ENCODE data around the gene PRM3. TPM values are rescaled to one million over a fixed set of nuclear protein-coding genes. Genes with fewer than 3 reads are reported as not detected.

The PRM3 gene
- total RNA-seq, 2 experiments from 2014 or later = not detected

DNA sequence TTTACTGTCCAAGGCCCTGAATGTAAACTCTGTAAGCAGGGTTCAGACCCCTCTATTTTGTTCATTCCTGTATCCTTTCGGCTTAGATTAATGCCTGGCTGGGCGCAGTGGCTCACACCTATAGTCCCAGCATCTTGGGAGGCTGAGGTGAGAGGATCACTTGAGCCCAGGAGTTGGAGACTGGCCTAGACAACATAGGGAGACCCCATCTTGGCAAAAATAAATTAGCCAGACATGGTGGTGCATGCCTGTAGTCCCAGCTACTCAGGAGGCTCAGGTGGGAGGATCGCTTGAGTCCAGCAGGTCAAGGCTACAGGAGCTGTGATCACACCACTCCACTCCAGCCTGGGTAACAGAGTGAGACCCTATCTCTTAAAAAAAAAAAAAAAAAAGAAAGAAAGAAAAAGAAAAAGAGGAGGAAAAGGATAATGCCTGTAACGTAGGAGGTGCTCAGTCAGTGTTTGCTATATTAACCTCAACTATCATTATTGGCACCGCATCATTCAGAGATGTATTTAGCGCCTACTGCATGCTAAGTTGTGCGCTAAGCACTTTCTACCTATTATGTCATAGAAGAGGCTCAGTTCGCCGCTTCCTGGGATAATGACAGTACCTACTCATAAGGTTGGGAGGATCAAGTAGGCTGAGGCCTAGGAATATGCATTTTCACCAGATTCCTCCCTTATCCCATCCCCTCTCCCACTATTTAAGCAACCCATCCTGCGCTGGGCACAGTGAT is 22.5 kb downstream of the PRM3 start:
- peak overlapping the region; percentile 96 for H3K27ac Mint-ChIP-seq
- no peaks in the 10 kb centered on the region for H3K9me3 Mint-ChIP-seq
- H3K27me3 Mint-ChIP-seq = no peaks in the 10 kb centered on the region
- H3K36me3 Mint-ChIP-seq = peaks cover 48% of the 10 kb centered on the region
- no peak for DNase-seq
- peak overlapping the region; percentile 29 for H3K4me3 Mint-ChIP-seq
- peaks cover 40% of the 10 kb centered on the region for H3K4me1 Mint-ChIP-seq

DNA sequence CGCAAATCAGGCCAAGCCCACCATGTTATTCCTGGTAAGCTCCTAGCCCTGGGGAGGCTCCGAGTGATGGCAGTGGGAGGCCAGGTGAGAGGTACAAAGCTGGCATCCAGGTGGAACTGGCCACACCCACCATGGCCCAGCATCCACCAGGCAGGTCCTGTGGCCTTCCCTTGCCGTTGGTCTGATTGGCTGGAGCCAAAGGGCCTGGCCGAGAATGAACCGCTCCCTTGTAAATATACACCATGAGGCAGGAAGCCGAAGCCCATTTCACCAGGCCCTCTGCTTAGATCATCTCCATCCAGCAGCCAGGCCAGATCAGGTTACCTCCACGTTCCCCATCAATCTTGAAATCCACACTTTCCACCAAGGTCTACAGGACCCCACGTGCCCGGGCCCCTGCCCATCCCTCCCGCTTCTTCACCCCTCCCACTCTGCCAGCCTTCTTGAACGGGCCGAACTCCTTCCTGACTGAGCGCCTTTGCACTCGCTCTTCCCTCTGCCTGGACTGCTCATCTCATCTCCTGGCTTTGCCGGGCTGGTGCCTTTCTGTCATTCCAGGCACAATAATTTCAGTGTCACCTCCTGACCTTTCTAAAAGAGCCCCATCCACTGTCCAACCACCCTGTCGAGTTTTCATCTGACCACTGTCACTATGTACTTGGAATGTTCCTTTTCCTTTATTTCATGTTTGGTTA is 23.2 kb downstream of the PRM3 start:
- Mint-ChIP-seq H3K27me3 (no peaks in the 10 kb centered on the region), H3K36me3 (peaks cover 46% of the 10 kb centered on the region), H3K9me3 (no peaks in the 10 kb centered on the region), H3K4me1 (peaks cover 45% of the 10 kb centered on the region), H3K4me3 (peak overlapping the region; percentile 29), H3K27ac (peak overlapping the region; percentile 70)
- DNase-seq = no peak

DNA sequence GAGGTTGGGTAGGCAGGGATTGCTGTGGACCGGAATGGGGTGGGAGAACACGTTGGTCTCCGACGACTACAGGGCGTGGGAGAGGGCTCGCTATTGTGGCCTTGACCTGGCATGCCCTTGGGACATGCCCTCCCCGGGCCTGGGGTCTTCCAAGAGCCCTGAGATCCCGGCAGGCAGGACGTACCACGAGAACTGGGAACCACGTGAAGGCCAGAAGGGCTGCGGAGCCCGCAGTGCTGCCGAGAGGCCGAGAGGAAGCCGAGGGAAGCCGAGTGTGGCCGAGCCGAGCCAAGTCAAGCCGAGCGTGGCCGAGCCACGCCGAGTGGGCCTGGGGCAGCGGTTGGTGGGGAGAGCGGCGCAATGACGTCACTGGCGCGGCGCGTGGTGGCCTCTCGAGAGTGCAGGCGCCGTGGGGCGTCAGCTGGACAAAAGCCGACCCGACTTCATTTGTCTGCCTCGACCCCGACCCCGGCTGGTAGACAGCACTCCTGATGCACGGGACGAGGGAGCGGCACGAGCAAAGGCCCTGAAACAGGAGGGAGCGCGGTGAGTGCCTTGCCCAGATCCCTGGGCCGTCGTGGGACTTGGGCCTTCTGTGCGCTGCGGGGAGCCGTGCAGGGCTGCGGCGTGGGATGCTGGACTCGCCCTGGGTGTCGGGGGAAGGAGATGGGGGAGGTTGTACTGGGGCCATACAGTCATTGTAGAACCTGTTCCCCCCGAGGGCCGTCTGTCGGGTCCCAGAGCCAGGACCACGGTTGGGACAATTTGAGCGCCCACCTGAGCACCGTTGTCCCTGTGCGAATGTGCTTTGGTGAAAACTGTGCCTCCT is 24.0 kb downstream of the PRM3 start:
- Mint-ChIP-seq H3K27ac (peak overlapping the region; percentile 29), H3K4me3 (no peak overlapping the region), H3K9me3 (no peaks in the 10 kb centered on the region), H3K27me3 (no peaks in the 10 kb centered on the region), H3K4me1 (peaks cover 46% of the 10 kb centered on the region), H3K36me3 (peaks cover 43% of the 10 kb centered on the region)
- no peak for DNase-seq

DNA sequence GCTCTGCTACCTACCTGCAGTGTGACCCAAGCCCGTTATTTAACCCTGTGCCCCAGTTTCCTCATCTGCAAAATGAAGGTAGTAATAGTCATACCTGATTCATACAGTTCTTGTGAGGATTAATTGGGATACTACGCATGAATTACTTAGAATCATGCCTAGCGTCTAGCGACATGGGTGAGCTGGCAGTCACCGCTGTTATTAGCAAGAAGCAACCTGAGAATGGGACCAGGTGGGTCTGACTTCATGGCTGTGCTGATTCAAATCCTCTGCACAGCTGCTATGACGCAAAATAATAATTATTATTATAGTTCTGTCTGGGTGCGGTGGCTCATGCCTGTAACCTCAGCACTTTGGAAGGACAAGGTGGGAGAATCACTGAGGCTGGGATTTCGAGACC is 25.3 kb downstream of the PRM3 start:
- Mint-ChIP-seq H3K4me1 (peaks cover 40% of the 10 kb centered on the region), H3K9me3 (no peaks in the 10 kb centered on the region), H3K4me3 (no peak overlapping the region), H3K27ac (no peak overlapping the region), H3K36me3 (peaks cover 32% of the 10 kb centered on the region), H3K27me3 (no peaks in the 10 kb centered on the region)
- no peak for DNase-seq

DNA sequence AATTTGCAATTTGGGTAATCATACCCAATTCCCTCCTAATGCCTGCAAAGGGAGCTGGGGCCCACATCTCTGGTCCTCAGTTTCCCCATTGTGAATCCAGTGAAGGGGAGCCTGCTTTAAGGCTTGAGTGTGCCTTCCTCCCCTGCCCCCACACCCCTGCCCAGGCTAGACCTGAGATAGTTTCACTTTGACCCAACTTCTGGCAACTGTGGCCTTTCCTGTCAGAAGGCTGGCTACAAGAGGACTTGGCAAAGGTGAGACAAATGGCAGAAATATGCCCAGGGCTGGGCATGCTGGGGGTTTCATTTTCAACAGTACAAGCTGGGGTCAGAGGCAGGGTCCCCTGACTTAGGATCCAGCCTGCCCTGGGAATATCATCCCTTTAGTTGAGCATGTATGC is 27.4 kb downstream of the PRM3 start:
- Mint-ChIP-seq H3K4me1 (peaks cover 26% of the 10 kb centered on the region), H3K27ac (no peak overlapping the region), H3K4me3 (no peak overlapping the region), H3K36me3 (peaks cover 14% of the 10 kb centered on the region), H3K9me3 (no peaks in the 10 kb centered on the region), H3K27me3 (no peaks in the 10 kb centered on the region)
- peak; percentile 27 for DNase-seq

DNA sequence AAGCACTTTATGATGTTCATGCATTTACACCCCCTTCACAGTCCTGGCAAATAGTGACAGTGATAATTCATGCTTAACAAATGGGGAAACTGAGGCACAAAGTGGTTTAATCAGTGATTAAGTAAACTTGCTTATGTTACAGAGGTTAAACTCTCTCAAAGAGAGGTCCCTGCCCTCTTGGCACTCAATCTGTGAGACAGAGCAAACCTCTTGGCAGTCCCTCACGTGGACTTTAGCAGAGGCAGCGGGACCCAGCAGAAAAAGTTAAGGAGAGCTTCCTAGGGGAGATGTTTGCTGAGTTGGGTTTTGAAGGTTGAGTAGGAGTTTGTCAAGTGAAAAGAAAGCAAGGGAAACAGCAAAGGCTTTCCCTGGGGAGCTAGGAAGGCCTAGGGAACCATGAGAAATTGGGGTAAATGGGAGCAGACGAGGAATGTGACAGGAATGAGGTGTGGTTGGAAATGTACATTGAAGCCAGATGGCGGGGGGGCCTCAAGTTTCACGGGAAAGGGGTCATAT is 28.1 kb downstream of the PRM3 start:
- Mint-ChIP-seq H3K4me1 (peaks cover 27% of the 10 kb centered on the region), H3K4me3 (no peak overlapping the region), H3K36me3 (peaks cover 7% of the 10 kb centered on the region), H3K27me3 (no peaks in the 10 kb centered on the region), H3K9me3 (no peaks in the 10 kb centered on the region), H3K27ac (no peak overlapping the region)
- DNase-seq = no peak

DNA sequence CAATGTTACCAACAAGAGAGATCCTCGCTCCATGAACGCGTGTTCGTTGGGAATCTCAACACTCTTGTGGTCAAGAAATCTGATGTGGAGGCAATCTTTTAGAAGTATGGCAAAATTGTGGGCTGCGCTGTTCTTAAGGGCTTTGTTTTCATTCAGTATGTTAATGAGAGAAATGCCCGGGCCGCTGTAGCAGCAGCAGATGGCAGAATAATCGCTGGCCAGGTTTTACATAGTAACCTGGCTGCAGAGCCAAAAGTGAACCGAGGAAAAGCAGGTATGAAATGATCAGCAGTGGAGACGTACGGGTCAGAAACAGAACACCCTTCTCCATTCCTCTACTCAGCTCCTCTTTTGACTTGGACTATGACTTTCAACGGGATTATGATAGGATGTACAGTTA is 30.8 kb downstream of the PRM3 start:
- Mint-ChIP-seq H3K4me3 (no peak overlapping the region), H3K27ac (no peak overlapping the region), H3K36me3 (peaks cover 2% of the 10 kb centered on the region), H3K4me1 (peaks cover 39% of the 10 kb centered on the region), H3K9me3 (no peaks in the 10 kb centered on the region), H3K27me3 (no peaks in the 10 kb centered on the region)
- no peak for DNase-seq

DNA sequence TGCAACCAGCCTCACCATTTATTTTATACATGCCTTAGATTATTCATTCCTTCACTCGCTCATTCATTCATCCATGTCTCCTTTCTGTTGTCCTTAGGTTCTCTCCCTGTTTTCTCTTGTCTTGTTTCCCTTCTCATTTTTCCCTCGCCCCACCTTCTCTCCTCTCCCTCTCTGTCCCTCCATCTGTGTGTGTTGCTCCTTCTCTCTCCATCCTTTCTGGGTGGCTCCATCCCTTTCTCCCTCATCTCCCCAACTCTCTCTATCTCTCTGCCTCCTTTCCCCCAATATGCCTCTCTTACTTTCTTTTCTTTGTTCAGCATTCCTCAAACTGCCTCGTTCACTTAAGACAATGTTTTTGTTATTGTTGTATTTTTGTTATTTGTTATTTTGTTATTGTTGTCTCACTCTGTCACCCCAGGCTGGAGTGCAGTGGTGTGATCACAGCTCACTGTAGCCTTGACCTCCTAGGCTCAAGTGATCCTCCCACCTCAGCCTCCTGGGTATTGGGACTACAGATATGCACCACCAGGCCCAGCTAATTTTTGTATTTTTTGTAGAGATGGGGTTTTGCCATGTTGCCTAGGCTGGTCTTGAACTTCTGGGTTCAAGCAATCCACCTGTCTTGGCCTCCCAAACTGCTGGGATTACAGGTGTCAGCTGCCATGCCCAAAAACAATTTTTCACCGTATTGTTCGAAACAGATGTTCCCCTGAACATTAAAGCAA is 31.8 kb downstream of the PRM3 start:
- Mint-ChIP-seq H3K36me3 (no peaks in the 10 kb centered on the region), H3K4me1 (peaks cover 42% of the 10 kb centered on the region), H3K4me3 (no peak overlapping the region), H3K27me3 (no peaks in the 10 kb centered on the region), H3K27ac (no peak overlapping the region), H3K9me3 (no peaks in the 10 kb centered on the region)
- no peak for DNase-seq

DNA sequence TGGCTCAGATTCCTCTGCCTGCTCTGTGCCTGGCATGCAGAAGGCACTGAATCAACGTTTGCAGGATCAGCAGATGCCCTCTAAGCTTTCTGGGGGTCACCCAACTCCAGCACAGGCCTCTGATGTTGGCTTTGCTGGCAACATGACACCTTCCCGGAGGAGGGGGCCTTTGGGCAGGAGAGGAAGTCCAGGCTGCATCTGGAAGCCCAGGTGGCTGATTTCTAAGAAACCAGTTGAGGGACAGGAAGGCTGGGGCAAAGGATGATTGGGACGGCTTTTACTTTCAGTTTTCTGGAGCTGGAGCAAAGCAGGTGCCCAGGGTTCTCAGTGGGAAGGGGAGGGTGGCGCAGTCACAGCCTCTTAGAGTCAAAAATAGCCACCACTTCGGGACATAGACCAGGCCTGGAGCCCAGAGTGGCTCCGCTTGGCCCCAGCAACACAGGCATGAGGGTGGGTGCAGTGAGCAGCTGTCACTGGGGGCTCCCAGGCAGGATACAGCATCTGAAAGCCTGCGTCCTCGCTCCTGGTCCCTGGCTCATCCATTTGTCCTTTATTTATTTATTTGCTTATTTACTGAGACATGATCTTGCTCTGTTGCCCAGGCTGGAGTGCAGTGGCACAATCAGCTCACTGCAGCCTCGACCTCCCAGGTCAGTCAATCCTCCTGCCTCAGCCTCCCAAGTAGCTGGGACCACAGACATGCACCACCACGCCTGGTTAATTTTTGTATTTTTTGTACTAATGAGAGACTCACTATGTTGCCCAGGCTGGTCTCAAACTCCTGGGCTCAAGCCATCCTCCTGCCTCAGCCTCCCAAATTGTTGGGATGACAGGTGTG is 32.6 kb downstream of the PRM3 start:
- Mint-ChIP-seq H3K4me1 (peaks cover 42% of the 10 kb centered on the region), H3K27me3 (no peaks in the 10 kb centered on the region), H3K9me3 (no peaks in the 10 kb centered on the region), H3K36me3 (no peaks in the 10 kb centered on the region), H3K4me3 (no peak overlapping the region), H3K27ac (peak overlapping the region; percentile 72)
- DNase-seq = no peak

DNA sequence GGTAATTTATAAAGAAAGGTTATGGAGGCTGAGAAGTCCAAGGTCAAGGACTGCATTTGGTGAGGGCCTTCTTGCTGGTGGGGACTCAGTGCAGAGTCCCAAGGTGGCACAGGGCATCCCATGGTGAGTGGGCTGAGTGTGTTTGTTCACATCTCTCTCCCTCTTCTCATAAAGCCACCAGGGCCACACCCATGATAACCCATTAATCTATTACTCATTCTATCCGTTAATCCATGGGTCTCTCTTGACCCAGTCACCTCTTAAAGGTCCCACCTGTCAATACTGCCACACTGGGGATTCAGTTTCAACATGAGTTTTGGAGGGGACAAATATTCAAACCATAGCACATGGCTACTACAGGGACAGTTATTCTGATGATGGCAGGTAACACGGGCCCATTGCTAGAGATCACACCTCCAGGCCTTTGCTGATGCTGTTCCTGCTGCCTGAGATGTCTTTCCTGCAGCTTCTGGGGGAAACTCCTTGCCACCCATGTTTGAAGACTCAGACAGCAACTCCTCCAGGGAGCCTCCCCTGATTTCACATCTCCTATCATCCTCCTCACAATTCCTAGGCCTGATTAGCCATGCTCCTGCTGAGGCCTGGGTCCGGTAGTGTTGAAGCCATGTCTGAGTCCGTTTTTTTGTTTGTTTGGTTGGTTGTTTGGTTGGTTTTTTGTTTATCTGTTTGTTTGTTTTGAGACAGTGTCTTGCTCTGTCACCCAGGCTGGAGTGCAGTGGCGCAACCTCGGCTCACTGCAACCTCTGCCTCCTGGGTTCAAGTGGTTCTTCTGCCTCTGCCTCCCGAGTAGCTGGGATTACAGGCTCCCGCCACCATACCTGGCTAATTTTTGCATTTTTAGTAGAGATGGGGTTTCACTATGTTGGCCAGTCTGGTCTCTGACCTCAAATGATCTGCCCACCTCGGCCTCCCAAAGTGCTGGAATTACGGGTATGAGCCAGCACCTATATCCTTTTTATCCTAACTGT is 33.5 kb downstream of the PRM3 start:
- Mint-ChIP-seq H3K27me3 (no peaks in the 10 kb centered on the region), H3K4me3 (no peak overlapping the region), H3K4me1 (peaks cover 39% of the 10 kb centered on the region), H3K9me3 (no peaks in the 10 kb centered on the region), H3K36me3 (no peaks in the 10 kb centered on the region), H3K27ac (peak overlapping the region; percentile 72)
- no peak for DNase-seq

DNA sequence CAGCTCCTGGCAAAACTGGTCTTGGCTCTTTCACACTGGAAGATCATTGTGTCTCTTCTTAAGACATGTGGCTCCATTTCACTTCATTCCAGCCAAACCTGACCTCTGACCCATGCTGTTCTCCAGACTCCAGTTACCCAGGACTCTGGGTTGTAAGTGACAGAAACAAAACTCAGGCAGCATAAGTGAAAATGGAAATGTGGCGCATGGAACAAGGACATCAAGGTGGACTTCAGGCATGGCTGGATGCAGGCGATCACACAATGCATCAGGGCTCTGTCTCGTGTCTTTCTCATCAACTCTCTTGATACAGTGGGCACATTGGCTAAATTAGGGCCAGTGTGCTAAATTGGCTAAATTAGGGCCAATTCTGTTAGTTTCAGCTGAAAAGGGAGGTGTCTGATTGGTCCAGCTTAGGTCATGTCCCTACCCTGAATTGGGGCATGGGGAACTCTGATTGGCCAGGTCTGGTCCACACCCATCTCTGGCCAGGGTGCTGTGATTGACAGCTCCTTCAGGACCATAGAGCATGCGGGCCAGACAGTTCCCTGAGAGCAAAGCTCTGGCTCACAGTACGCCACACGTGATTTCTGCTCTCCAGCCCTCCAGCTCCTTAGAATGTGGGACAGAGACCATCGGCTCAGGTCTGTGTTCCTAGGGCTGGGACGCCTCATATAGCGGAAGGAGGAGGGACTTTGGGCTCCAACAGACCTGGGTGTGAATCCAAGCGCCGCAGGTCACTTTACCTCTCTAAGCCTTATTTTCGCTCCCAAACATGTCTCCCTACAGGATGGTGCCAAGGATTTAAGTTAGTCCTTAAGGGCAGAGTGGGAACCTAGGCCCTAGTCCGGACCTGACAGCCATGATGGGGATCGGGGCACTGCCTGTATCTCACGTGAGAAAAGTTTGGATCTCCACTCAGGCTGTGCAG is 34.9 kb downstream of the PRM3 start:
- H3K4me3 Mint-ChIP-seq = no peak overlapping the region
- H3K36me3 Mint-ChIP-seq = no peaks in the 10 kb centered on the region
- no peaks in the 10 kb centered on the region for H3K27me3 Mint-ChIP-seq
- peaks cover 51% of the 10 kb centered on the region for H3K4me1 Mint-ChIP-seq
- H3K9me3 Mint-ChIP-seq = no peaks in the 10 kb centered on the region
- DNase-seq = no peak
- H3K27ac Mint-ChIP-seq = no peak overlapping the region

DNA sequence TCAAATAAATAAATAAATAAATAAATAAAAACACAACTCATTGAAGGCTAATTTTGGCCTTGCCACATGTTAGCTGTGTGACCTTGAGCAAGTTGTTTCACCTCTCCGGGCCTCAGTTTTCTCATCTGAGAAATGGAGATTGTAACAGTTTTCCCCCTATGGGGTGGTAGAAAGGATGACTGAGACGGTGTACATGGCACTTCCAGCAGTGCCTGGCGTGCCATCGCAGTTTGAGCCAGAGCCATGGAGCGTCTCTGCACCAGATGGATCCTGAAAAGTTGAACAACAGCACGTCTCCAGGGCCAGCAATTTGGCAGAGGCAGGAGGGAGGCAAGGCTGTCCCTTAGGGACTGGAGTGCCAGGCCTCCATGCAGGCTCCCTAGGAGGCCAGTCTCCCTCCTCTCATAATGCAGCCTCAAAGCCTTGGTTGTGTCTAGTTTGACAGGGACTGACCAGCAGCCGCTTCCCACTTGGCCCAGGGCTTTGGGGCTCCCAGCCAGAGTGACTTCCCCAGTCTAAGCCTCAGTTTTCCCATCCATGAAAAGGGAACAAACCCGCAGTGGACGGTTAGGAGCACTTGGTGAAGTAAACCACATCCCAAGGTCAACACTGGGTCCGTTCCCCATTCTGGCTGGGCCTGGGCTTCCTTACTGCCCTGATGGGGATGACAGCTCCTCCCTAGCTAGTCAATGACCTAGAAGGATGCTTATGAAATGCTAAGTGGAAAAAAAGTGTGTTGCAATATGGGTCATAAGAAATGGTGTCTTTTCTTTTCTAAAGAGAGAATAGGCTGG is 36.8 kb downstream of the PRM3 start:
- DNase-seq = no peak
- Mint-ChIP-seq H3K36me3 (no peaks in the 10 kb centered on the region), H3K9me3 (no peaks in the 10 kb centered on the region), H3K27me3 (no peaks in the 10 kb centered on the region), H3K4me3 (no peak overlapping the region), H3K27ac (peak overlapping the region; percentile 34), H3K4me1 (peaks cover 65% of the 10 kb centered on the region)

Data from activated naive CD8-positive, alpha-beta T cell treated with anti-CD3 and anti-CD28 coated beads for 36 hours (primary cell).